Measurements from ENCODE around the gene APBB1.

- TF ChIP-seq POLR2A (IDR thresholded peaks at IDR 0.05) (no peak), CTCF (IDR thresholded peaks at IDR 0.05) (no peak)
These were observed 67.0 kb downstream of the APBB1 start for GRCh38 chr11:6351782-6352382.

Measured in Peyer's patch (tissue), 4 donors.